Activated CD4-positive, alpha-beta T cell treated with anti-CD3 and anti-CD28 coated beads, Interleukin-2, amount 10 ng/mL, durations not matched to agents 7 days and 5 days (primary cell): ENCODE data around the gene SEMA7A. TPM values are rescaled to one million over a fixed set of nuclear protein-coding genes. Genes with fewer than 3 reads are reported as not detected.

Source experiments
- CTCF ChIA-PET: fragments of 350-600 bp; sonication (Branson Sonifier 250); formaldehyde crosslinking; loops from one replicate; lab custom pipeline; 2021; ENCODE audit warnings: antibody characterized with exemption; lab: Charles Lee
- POLR2A ChIA-PET: fragments of 350-600 bp; sonication (Branson Sonifier 250); formaldehyde crosslinking; loops from one replicate; lab custom pipeline; 2021; ENCODE audit warnings: antibody characterized with exemption; lab: Charles Lee
- DNase-seq: peaks from one replicate; pipeline ENCODE4 v3.0.0-alpha.2; 2020
- H3K27ac Mint-ChIP-seq: one replicate; pipeline ENCODE4 v1.8.0; 2021; ENCODE audit warnings: mild to moderate bottlenecking, moderate library complexity, mixed read lengths
- H3K27me3 Mint-ChIP-seq: one replicate; pipeline ENCODE4 v1.8.0; 2021; ENCODE audit warnings: mixed read lengths
- H3K36me3 Mint-ChIP-seq: one replicate; pipeline ENCODE4 v1.8.0; 2021; ENCODE audit warnings: low read depth, mixed read lengths
- H3K4me1 Mint-ChIP-seq: one replicate; pipeline ENCODE4 v1.8.0; 2021; ENCODE audit warnings: mixed read lengths
- H3K4me3 Mint-ChIP-seq: one replicate; pipeline ENCODE4 v1.8.0; 2021; ENCODE audit warnings: mild to moderate bottlenecking, moderate library complexity, mixed read lengths
- H3K9me3 Mint-ChIP-seq: one replicate; pipeline ENCODE4 v1.8.0; 2021; ENCODE audit warnings: mixed read lengths
- total RNA-seq, 2 experiments: library from RNA; stranded (reverse); gene quantifications; one replicate each; pipeline ENCODE4 v1.2.3, GENCODE V29; 2021

The SEMA7A gene
- total RNA-seq, 2 experiments from 2014 or later, result 2.7 to 3.5 TPM

DNA sequence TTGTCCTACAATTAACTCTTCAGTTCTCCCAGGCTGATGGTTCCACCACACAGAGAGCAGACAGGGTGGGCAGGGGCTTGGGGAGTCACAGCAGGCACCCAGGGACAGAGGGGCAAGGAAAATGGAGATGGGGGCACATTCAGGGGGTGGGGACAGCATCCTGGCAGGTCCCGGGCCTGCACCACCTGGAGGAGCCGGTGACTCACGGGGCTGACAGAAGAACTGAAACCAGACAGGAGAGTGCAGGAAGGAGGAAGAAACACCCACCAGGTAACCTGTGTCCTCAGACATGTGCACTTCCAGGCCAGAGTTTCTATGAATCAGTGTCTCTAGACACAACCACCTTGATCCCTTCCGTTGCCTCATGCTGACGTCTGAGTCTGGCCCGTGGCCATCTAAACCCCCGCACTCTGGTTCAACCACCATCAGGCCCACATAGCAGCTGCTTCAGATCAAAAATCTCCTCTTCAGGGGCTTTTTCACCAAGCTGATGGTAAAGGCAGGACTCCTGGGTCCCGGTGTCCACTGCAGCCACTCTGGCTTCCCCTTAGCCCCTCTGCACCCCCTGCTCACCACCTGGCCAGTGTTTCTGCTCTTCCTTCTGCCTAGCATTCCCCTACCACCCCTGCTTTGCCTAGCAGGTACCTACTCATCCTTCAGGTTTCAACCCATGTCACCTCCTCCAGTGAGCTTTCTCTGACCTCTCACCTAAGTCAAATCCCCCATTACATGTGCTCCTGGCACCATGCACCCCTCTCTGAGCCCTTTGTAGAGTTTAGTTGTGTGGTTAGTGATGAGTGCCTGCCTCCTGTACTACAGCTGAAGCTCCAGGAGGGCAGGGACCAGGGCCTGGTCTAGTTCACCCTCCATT lies 49.8 kb downstream of the SEMA7A start:
- CTCF ChIA-PET, result interaction anchor here (1.0 to 5.6 kb wide), 16 partner anchors 9 to 403 kb away, joined by 3 to 120 read pairs (median 7); partner anchors contain the start of gene SEMA7A
- Mint-ChIP-seq H3K36me3 (no peaks in the 10 kb centered on the region), H3K9me3 (no peaks in the 10 kb centered on the region), H3K4me1 (peaks cover 50% of the 10 kb centered on the region), H3K4me3 (no peak overlapping the region), H3K27me3 (no peaks in the 10 kb centered on the region), H3K27ac (peak overlapping the region; percentile 93)
- DNase-seq, result peak; percentile 55
- POLR2A ChIA-PET, result interaction anchor here (1.1 kb wide), 1 partner anchor 19 kb away, joined by 6 read pairs; no protein-coding TSS in a partner anchor

DNA sequence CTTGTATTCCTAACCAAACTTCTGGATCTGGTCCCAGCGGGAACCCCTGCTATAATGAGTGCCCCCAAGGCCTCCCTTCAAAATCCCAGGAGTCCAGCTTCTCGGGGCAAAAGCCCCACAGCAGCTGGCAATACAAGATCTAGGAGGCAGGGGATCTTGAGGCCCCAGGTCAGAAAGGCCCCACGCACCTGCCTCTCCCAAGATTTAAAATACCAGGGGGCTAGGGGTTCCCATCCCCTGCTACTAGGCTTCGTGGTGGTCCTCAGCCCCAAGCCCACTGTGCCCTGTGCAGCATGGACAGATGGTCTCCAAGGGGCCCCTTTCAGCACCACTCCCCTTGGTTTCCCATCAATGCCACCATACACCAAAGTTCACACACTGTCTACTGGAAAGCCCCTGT lies 50.5 kb downstream of the SEMA7A start:
- Mint-ChIP-seq H3K36me3 (no peaks in the 10 kb centered on the region), H3K4me1 (peaks cover 54% of the 10 kb centered on the region), H3K27ac (peak overlapping the region; percentile 93), H3K4me3 (no peak overlapping the region), H3K27me3 (no peaks in the 10 kb centered on the region), H3K9me3 (no peaks in the 10 kb centered on the region)
- no peak for DNase-seq
- POLR2A ChIA-PET, result no interaction called here
- CTCF ChIA-PET, result interaction anchor here (0.9 to 5.6 kb wide), 15 partner anchors 10 to 388 kb away, joined by 3 to 120 read pairs (median 7); partner anchors contain the start of gene SEMA7A

DNA sequence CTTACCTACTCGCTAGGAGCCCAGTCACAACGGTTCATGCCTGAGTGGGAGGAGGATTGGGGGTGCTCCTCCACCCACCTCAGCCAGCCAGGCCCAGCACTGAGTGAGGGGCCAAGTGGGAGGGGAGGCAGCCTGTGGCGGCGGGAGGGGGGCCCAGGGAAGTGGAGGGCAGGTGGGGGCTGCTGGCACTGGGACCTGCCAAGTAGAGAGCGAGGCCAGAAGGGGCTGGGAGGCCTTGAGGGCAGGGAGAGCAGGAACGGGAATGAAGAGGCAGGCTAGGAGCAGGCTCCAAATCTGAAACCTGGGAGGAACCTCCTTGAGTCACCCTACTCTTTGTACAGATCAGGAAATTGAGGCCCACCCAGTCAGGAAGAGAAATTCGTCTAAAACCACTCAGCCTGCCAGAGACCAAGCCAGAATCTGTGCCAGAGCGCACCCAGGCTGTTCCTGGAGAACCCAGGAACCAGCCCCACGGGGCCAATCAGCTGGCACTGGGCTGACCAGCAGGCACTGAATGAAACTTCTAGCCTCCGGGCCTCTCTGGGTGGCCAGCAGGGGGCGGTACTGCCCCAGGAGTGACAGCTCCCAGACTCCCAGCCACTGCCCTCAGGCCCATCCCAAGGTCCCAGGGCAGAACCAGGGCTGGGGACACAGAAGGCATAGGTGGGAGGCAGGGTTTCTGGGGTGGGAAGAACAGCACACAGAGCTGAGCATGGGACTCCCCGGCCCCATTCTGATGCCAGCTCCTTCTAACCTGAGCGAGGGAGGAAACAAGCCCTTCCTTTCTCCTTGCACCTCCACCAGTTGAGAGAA lies 51.5 kb downstream of the SEMA7A start:
- ChIA-PET POLR2A (interaction anchor here (0.6 kb wide), 3 partner anchors 46 to 252 kb away, joined by 3 to 4 read pairs (median 3); no protein-coding TSS in a partner anchor), CTCF (interaction anchor here (0.6 to 5.6 kb wide), 28 partner anchors 9 to 405 kb away, joined by 3 to 120 read pairs (median 4); partner anchors contain the start of genes PML and SEMA7A)
- peak; percentile 79 for DNase-seq
- H3K9me3 Mint-ChIP-seq, result no peaks in the 10 kb centered on the region
- peak overlapping the region; percentile 60 for H3K27ac Mint-ChIP-seq
- no peaks in the 10 kb centered on the region for H3K27me3 Mint-ChIP-seq
- H3K4me1 Mint-ChIP-seq, result peaks cover 57% of the 10 kb centered on the region
- H3K36me3 Mint-ChIP-seq, result no peaks in the 10 kb centered on the region
- H3K4me3 Mint-ChIP-seq, result no peak overlapping the region

DNA sequence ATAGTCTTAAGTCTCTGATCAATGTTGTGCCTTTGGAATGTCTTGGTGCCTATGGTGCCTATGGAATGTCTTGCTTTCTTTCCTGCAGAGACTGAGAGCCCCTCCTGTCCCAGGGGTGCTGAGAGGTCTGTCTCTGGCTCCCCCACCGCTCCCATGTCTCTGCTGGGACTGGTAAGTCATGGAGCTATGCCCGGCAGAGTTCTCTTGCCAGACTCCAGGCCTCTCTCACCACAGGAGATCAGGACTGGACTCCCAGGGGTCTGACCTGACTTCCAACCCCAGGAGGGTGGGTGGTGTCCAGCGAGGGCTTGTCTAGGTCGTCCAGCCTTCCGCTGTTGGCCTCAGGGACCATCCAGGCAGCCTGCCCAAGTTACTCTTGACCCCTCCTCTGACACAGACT lies 52.3 kb downstream of the SEMA7A start:
- no peaks in the 10 kb centered on the region for H3K9me3 Mint-ChIP-seq
- H3K4me1 Mint-ChIP-seq, result peaks cover 57% of the 10 kb centered on the region
- no peak overlapping the region for H3K4me3 Mint-ChIP-seq
- no peak overlapping the region for H3K27ac Mint-ChIP-seq
- DNase-seq, result no peak
- H3K27me3 Mint-ChIP-seq, result no peaks in the 10 kb centered on the region
- ChIA-PET POLR2A (no interaction called here), CTCF (interaction anchor here (0.6 to 5.6 kb wide), 10 partner anchors 9 to 131 kb away, joined by 4 to 120 read pairs (median 10); partner anchors contain the start of gene SEMA7A)
- no peaks in the 10 kb centered on the region for H3K36me3 Mint-ChIP-seq

DNA sequence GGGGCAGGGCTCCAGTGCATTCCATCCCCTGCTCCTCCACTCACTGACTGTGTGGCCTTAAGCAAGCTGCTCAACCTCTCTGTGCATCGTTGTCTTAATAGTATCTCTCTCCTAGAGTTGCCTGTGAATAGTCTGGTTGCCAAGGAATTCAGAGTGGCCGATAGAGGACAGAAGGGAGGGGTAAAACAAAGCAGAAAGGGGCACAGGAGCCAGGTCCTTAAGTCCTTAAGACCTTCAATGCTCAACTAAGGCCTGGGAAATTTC lies 52.6 kb downstream of the SEMA7A start:
- DNase-seq, result no peak
- Mint-ChIP-seq H3K36me3 (no peaks in the 10 kb centered on the region), H3K4me1 (peaks cover 55% of the 10 kb centered on the region), H3K4me3 (no peak overlapping the region), H3K27me3 (no peaks in the 10 kb centered on the region), H3K27ac (no peak overlapping the region), H3K9me3 (no peaks in the 10 kb centered on the region)
- POLR2A ChIA-PET, result no interaction called here
- CTCF ChIA-PET, result interaction anchor here (0.6 to 5.6 kb wide), 9 partner anchors 10 to 81 kb away, joined by 4 to 120 read pairs (median 10); partner anchors contain the start of gene SEMA7A

DNA sequence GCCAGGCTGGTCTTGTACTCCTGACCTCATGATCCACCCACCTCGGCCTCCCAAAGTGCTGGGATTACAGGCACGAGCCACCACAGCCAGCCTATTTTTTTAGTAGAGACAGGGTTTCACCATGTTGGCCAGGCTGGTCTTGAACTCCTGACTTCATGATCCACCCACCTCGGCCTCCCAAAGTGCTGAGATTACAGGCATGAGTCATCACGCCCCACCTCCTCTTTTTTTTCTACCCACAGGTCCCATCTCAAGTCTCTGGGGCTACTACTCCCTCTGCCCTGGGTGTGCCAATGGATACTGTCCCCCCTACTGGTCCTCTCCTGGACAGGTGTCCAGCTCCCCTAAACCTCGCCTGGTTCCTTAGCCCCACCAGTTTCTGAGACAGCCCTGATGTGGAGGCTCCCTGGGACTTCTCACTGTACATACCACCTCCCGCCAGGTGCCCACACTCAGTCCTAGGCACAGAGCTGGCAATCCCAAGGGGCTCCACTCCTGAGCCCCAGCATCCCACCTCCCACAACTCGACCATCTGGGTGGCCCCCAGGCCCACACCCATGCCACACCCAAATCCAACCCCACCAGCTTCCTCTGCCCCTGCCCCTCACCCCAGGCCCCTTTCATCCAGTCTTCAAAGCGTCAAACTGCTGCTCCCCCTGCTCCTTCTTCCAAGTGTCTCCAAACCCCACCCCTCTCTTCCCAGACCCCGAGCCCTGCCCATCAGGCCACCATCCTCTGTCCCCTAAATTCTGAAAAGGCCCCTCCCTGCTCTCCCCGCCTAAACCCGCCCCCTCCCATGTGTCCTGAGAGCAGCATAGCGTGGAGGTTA lies 53.2 kb downstream of the SEMA7A start:
- H3K4me1 Mint-ChIP-seq, result peaks cover 51% of the 10 kb centered on the region
- ChIA-PET CTCF (interaction anchor here (0.7 to 5.6 kb wide), 7 partner anchors 10 to 388 kb away, joined by 3 to 120 read pairs (median 7); partner anchors contain the start of gene SEMA7A), POLR2A (no interaction called here)
- H3K27me3 Mint-ChIP-seq, result no peaks in the 10 kb centered on the region
- no peaks in the 10 kb centered on the region for H3K9me3 Mint-ChIP-seq
- DNase-seq, result no peak
- no peak overlapping the region for H3K27ac Mint-ChIP-seq
- no peak overlapping the region for H3K4me3 Mint-ChIP-seq
- H3K36me3 Mint-ChIP-seq, result no peaks in the 10 kb centered on the region

DNA sequence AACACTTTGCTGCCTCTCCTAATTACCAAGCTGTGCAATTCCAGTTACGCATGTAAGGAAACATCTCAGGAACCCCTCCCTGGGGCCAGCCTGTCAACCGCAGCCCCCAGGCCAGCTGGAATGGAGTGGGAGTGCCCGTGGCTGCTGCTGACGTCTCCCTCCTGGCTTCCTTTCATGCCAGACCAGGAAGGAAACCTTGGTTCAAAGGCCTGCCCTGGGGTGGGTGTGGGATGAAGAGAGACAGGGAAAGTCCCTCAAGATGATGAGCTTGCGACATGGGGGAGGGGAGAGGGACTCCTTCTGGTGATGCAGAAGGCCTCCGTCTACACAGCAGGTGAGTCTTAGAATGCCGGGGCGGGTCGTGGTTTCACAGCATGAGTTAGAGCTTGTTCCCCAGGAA lies 54.9 kb downstream of the SEMA7A start:
- peak overlapping the region; percentile 9 for H3K27ac Mint-ChIP-seq
- H3K27me3 Mint-ChIP-seq, result no peaks in the 10 kb centered on the region
- H3K4me1 Mint-ChIP-seq, result peaks cover 46% of the 10 kb centered on the region
- ChIA-PET CTCF (interaction anchor here (0.8 to 1.9 kb wide), 14 partner anchors 9 to 390 kb away, joined by 3 to 9 read pairs (median 4); partner anchors contain the start of gene UBL7), POLR2A (no interaction called here)
- no peaks in the 10 kb centered on the region for H3K36me3 Mint-ChIP-seq
- DNase-seq, result peak; percentile 31
- no peaks in the 10 kb centered on the region for H3K9me3 Mint-ChIP-seq
- no peak overlapping the region for H3K4me3 Mint-ChIP-seq

DNA sequence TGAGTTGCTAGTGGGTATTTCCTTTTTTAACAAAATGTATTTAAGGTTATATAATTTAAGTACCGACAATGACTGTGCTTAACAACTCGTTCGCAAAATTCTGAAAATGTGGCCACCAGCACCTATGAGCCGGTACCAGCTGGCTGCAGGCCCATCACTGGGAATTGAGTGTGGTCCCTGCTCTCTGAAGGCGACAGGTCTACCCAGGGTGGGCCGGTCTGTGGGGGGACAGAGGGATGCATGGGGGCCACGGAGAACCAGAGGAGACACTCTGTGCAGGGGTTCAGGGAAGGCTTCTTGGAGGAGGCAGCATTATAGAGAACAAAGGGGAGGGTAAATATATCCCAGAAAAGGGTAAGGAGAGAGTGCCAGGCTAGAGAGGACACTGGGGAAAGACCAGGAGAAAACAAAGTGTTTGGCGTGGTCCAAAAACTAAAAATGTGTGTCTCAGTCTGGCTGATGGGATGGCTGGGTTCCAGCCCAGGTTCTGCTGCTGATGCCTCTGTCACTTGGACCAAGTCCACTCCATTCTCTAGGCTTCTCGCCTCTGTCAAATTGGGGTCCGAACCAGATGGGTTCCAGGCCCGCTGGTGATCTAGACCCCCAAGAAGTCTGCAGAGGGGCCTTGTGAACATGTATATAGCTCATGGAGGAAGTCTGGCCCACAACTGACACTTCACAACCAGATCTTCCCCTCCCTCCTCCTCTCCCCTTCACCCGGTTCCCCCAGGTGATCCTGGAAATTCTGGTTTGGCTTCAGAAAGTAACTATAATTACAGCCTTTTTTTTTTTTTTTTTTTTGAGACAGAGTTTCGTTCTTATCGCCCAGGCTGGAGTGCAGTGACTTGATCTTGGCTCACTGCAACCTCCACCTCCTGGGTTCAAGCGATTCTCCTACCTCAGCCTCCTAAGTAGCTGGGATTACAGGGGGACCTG lies 55.7 kb downstream of the SEMA7A start:
- no peak overlapping the region for H3K4me3 Mint-ChIP-seq
- H3K36me3 Mint-ChIP-seq, result no peaks in the 10 kb centered on the region
- ChIA-PET POLR2A (no interaction called here), CTCF (interaction anchor here (0.8 to 1.9 kb wide), 12 partner anchors 9 to 235 kb away, joined by 3 to 9 read pairs (median 4); partner anchors contain the start of gene UBL7)
- no peaks in the 10 kb centered on the region for H3K9me3 Mint-ChIP-seq
- no peak for DNase-seq
- peaks cover 2% of the 10 kb centered on the region for H3K27me3 Mint-ChIP-seq
- no peak overlapping the region for H3K27ac Mint-ChIP-seq
- peaks cover 43% of the 10 kb centered on the region for H3K4me1 Mint-ChIP-seq

DNA sequence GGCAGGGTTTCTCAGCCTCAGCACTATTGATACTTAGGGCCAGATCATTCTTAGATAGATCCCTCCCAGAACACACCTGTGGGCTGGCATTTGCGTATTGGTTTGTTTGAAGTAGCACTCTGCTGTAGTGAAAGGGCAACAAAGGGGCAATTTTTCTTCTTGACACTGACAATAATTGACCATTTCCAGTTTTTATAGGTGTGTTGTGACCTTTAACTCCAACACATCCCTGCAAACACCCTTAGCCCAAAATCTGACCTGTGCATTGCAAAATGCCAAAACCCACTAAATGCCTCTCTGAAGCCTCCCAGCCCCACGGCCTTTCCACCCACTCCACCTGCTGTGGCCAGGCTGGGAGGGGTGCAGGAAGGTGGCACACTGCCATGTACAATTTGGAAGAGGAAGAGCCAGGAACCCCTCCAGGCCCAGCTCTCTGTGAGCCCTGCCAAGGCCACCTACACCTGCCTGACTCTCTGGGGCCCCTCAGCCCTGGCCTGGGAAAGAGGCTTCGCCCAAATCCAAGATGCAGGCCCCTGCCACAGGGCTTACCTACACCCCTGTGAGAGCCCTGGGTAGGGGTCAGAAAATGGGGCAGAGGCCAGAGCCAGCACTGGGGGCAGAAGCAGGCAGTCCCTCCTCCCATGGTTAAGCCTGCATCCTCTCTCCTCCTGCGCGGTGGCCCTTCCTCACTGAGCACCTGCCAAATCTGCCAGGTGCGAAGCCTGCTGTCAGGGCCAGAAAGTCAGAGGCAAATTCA lies 56.8 kb downstream of the SEMA7A start:
- CTCF ChIA-PET, result interaction anchor here (0.8 to 2.8 kb wide), 7 partner anchors 26 to 240 kb away, joined by 3 to 8 read pairs (median 4); no protein-coding TSS in a partner anchor
- H3K4me3 Mint-ChIP-seq, result no peak overlapping the region
- H3K27ac Mint-ChIP-seq, result no peak overlapping the region
- DNase-seq, result no peak
- no peaks in the 10 kb centered on the region for H3K36me3 Mint-ChIP-seq
- peaks cover 33% of the 10 kb centered on the region for H3K4me1 Mint-ChIP-seq
- H3K9me3 Mint-ChIP-seq, result no peaks in the 10 kb centered on the region
- H3K27me3 Mint-ChIP-seq, result peaks cover 3% of the 10 kb centered on the region
- POLR2A ChIA-PET, result no interaction called here

DNA sequence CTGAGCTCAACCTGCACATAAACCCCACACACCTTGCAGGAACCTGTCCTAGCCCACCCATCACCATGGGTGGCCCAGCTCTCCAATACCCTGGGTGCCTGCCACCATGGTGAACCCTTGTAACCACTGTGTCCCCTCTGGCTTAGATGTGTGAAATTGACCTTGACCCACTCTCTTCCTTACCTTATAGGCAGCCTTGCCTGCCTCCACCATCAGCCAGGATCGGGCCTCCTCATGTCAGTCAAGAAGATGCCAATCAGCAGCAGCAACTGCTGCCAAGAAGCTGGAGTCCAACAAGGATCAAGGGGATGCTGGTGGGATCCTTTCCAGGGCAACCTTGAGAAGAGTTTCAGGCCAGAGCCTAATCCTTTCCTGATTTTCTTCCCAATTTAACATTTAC lies 57.5 kb downstream of the SEMA7A start:
- Mint-ChIP-seq H3K27ac (no peak overlapping the region), H3K36me3 (no peaks in the 10 kb centered on the region), H3K4me1 (peaks cover 32% of the 10 kb centered on the region), H3K9me3 (no peaks in the 10 kb centered on the region), H3K27me3 (peaks cover 9% of the 10 kb centered on the region), H3K4me3 (no peak overlapping the region)
- ChIA-PET POLR2A (no interaction called here), CTCF (interaction anchor here (0.7 to 2.8 kb wide), 15 partner anchors 9 to 393 kb away, joined by 3 to 16 read pairs (median 6); no protein-coding TSS in a partner anchor)
- no peak for DNase-seq
